ENCODE results near the gene SLC30A7.

DNA sequence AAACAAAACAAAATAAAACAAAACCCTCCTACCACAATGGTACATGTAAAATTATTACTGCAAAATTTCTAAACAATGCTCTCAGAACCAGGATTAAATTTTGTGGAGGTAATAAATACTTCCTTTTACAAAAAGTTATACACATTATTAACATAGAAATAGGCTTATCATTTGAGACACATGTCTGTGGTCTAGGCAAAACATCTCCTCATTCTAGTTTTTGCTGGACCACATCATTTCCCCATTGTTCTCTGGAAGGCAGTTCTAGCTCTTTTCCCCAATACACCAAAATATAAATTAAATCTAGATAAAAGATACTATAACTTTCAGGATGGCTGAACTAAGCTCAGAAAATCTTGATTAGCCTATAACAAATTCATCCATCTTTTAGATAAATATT is 19.6 kb upstream of the SLC30A7 start:
- TF ChIP-seq CTCF (IDR thresholded peaks at IDR 0.05; ENCODE audit: low read depth, low read length, missing input control) = no peak
- TF ChIP-seq FOXA1 (IDR thresholded peaks at IDR 0.05) = no peak
- no peak for TF ChIP-seq TAF1 (conservative IDR thresholded peaks at IDR 0.05)
- no peak for TF ChIP-seq MAX (IDR thresholded peaks at IDR 0.05)
- TF ChIP-seq EGR1 (IDR thresholded peaks at IDR 0.05; ENCODE audit: low read depth in 2 of 2) = no peak
- TF ChIP-seq YY1 (IDR thresholded peaks at IDR 0.05) = no peak
- no peak for TF ChIP-seq SP1 (IDR thresholded peaks at IDR 0.05)
- TF ChIP-seq, protein P1, sequence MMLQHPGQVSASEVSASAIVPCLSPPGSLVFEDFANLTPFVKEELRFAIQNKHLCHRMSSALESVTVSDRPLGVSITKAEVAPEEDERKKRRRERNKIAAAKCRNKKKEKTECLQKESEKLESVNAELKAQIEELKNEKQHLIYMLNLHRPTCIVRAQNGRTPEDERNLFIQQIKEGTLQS (IDR thresholded peaks at IDR 0.05) = no peak
- no peak for TF ChIP-seq REST (IDR thresholded peaks at IDR 0.05)
- no peak for TF ChIP-seq RAD21 (IDR thresholded peaks at IDR 0.05)
- no peak for TF ChIP-seq RXRA (IDR thresholded peaks at IDR 0.05)
- TF ChIP-seq, protein P2, sequence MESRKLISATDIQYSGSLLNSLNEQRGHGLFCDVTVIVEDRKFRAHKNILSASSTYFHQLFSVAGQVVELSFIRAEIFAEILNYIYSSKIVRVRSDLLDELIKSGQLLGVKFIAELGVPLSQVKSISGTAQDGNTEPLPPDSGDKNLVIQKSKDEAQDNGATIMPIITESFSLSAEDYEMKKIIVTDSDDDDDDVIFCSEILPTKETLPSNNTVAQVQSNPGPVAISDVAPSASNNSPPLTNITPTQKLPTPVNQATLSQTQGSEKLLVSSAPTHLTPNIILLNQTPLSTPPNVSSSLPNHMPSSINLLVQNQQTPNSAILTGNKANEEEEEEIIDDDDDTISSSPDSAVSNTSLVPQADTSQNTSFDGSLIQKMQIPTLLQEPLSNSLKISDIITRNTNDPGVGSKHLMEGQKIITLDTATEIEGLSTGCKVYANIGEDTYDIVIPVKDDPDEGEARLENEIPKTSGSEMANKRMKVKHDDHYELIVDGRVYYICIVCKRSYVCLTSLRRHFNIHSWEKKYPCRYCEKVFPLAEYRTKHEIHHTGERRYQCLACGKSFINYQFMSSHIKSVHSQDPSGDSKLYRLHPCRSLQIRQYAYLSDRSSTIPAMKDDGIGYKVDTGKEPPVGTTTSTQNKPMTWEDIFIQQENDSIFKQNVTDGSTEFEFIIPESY (IDR thresholded peaks at IDR 0.05) = no peak
- no peak for TF ChIP-seq JUND (IDR thresholded peaks at IDR 0.05)

All from liver (tissue), 3 donors.